Ureter (tissue), 1 donor: ENCODE data around the gene STARD3. TPM values are rescaled to one million over a fixed set of nuclear protein-coding genes. Genes with fewer than 3 reads are reported as not detected.

Experiments used
- DNase-seq: peaks from one replicate; pipeline ENCODE4 v3.0.0-alpha.2; 2020; ENCODE audit warnings: low spot score
- total RNA-seq: library from RNA; stranded (reverse); gene quantifications from one replicate; pipeline ENCODE4 v1.2.4, GENCODE V29; 2023
- donor health status: DM: yes; HTN: yes; CAD: no.

The STARD3 gene
- total RNA-seq, 1 donor from 2014 or later: 64.4 TPM

GRCh38 chr17:39672522-39673334 lies 35.8 kb downstream of the STARD3 start:
- no peak for DNase-seq

GRCh38 chr17:39673335-39674081 lies 36.6 kb downstream of the STARD3 start:
- no peak for DNase-seq

GRCh38 chr17:39674179-39674578 lies 37.2 kb downstream of the STARD3 start:
- no peak for DNase-seq

- peak; percentile 88 for DNase-seq
Measured at GRCh38 chr17:39674702-39675389, 37.9 kb downstream of the STARD3 start.

- DNase-seq: no peak
Measured at GRCh38 chr17:39675390-39676082, 38.6 kb downstream of the STARD3 start.

- DNase-seq: peak; percentile 81
Measured at GRCh38 chr17:39676198-39676819, 39.4 kb downstream of the STARD3 start.

GRCh38 chr17:39677072-39677471 lies 40.1 kb downstream of the STARD3 start:
- DNase-seq: no peak

- peak; percentile 46 for DNase-seq
Measured at GRCh38 chr17:39677542-39678339, 40.8 kb downstream of the STARD3 start.

- DNase-seq: no peak
Measured at GRCh38 chr17:39678340-39679116, 41.6 kb downstream of the STARD3 start.

- DNase-seq: no peak
Measured at GRCh38 chr17:39679521-39680192, 42.7 kb downstream of the STARD3 start.

- no peak for DNase-seq
Measured at GRCh38 chr17:39683295-39683939, 46.5 kb downstream of the STARD3 start.

GRCh38 chr17:39684369-39685192 lies 47.6 kb downstream of the STARD3 start:
- DNase-seq: no peak

- DNase-seq: no peak
Measured at GRCh38 chr17:39687101-39687545, 50.2 kb downstream of the STARD3 start.

GRCh38 chr17:39687546-39688474 lies 50.9 kb downstream of the STARD3 start, which contains the start of gene PGAP3:
TSS of gene PGAP3 (minus strand) at chr17:39688057. CDS start at chr17:39688014, 43 bp downstream.
- DNase-seq: peak; percentile 91

- DNase-seq: no peak
Measured at GRCh38 chr17:39688475-39688835, 51.5 kb downstream of the STARD3 start.

- no peak for DNase-seq
Measured at GRCh38 chr17:39688945-39689344, 52.0 kb downstream of the STARD3 start.
